HepG2 (cell line): ENCODE measurements around the gene CDH1. TPM values are rescaled to one million over a fixed set of nuclear protein-coding genes. Genes with fewer than 3 reads are reported as not detected.
A peak's percentile ranks its signal among the peaks of the same experiment; 100 is the strongest.

Experiments used
- ATF7-NPFF ChIP-seq: sonication (generic); formaldehyde crosslinking; IDR thresholded peaks from 2 replicates; pipeline ENCODE4 v1.8.1; 2023; ENCODE audit warnings: mild to moderate bottlenecking, low read depth, missing genetic modification reagents, moderate library complexity
- FOXA1 ChIP-seq, 2 experiments: fragments of 450-650 bp in 1 of 2; sonication (generic) in 1 of 2; formaldehyde crosslinking in 1 of 2; IDR thresholded peaks; 2 replicates each; pipeline versions ENCODE4 v1.4.0 to v1.6.1; 2016 to 2020; ENCODE audit warnings: missing genetic modification reagents in 1 of 2
- HDAC6 ChIP-seq: fragments of 200-600 bp; sonication (generic); IDR thresholded peaks from 2 replicates; pipeline ENCODE4 v1.7.0; 2017; ENCODE audit warnings: mild to moderate bottlenecking, antibody characterized with exemption, low read length, low read depth
- HMGXB3 ChIP-seq: sonication (generic); formaldehyde crosslinking; IDR thresholded peaks from 2 replicates; pipeline ENCODE4 v1.4.0; 2020; ENCODE audit warnings: missing genetic modification reagents, borderline replicate concordance
- HNF4A ChIP-seq: sonication (generic); formaldehyde crosslinking; IDR thresholded peaks from 2 replicates; pipeline ENCODE4 v1.4.0; 2020; ENCODE audit warnings: missing genetic modification reagents
- HNRNPLL ChIP-seq: fragments of 200-400 bp; formaldehyde crosslinking; IDR thresholded peaks from 2 replicates; pipeline ENCODE4 v1.6.1; 2017; ENCODE audit warnings: mild to moderate bottlenecking, low read depth, low read length; ENCODE audit not compliant: poor library complexity, severe bottlenecking
- KDM6A ChIP-seq: IDR thresholded peaks from 2 replicates; pipeline ENCODE4 v1.6.1; 2016; ENCODE audit warnings: low read depth
- LBX2 ChIP-seq: sonication (generic); formaldehyde crosslinking; IDR thresholded peaks from 2 replicates; pipeline ENCODE4 v1.5.0; 2020; ENCODE audit warnings: missing genetic modification reagents, mild to moderate bottlenecking, borderline replicate concordance
- REL ChIP-seq: sonication (generic); formaldehyde crosslinking; conservative IDR thresholded peaks from 2 replicates; pipeline ENCODE4 v1.8.0; 2022; ENCODE audit warnings: mild to moderate bottlenecking, missing genetic modification reagents, moderate library complexity
- SNRNP70 ChIP-seq: fragments of 200-400 bp; formaldehyde crosslinking; IDR thresholded peaks from 2 replicates; pipeline ENCODE4 v1.6.1; 2017; ENCODE audit warnings: mild to moderate bottlenecking, low read depth, low read length, moderate library complexity
- SP5 ChIP-seq: IDR thresholded peaks from 2 replicates; pipeline ENCODE4 v1.6.1; 2016; ENCODE audit warnings: low read depth, borderline replicate concordance
- ZBTB49 ChIP-seq: sonication (generic); formaldehyde crosslinking; IDR thresholded peaks from 2 replicates; pipeline ENCODE4 v1.4.0; 2020; ENCODE audit warnings: missing genetic modification reagents, borderline replicate concordance
- ZHX1 ChIP-seq: sonication (generic); formaldehyde crosslinking; IDR thresholded peaks from 2 replicates; pipeline ENCODE4 v1.8.1; 2022; ENCODE audit warnings: low read depth, mild to moderate bottlenecking, missing genetic modification reagents
- ZNF501 ChIP-seq: sonication (generic); formaldehyde crosslinking; IDR thresholded peaks from 2 replicates; pipeline ENCODE4 v1.5.1; 2020; ENCODE audit warnings: mild to moderate bottlenecking, moderate library complexity, missing genetic modification reagents
- ZNF598 ChIP-seq: sonication (generic); formaldehyde crosslinking; IDR thresholded peaks from 2 replicates; pipeline ENCODE4 v1.5.1; 2020; ENCODE audit warnings: mild to moderate bottlenecking, missing genetic modification reagents, borderline replicate concordance
- ZNF660 ChIP-seq: sonication (generic); formaldehyde crosslinking; IDR thresholded peaks from 2 replicates; pipeline ENCODE4 v1.5.1; 2020; ENCODE audit warnings: mild to moderate bottlenecking, low read depth, missing genetic modification reagents, borderline replicate concordance
- ZNF800 ChIP-seq: sonication (generic); formaldehyde crosslinking; IDR thresholded peaks from 2 replicates; pipeline ENCODE4 v1.4.0; 2020; ENCODE audit warnings: missing genetic modification reagents
- polyA plus RNA-seq, 8 experiments: library from polyadenylated mRNA; depleted of rRNA in 3 of 8; stranded (reverse) in 7 of 8; unstranded in 1 of 8; fragments of >200 nt; fragmentation: Illumina TruSeq in 4 of 8; extraction: Trizol in 4 of 8; gene quantifications; 2 replicates each; pipeline versions ENCODE4 v1.2.1 to v1.2.3, GENCODE V29; 2011 to 2016; ENCODE audit warnings: low read depth in 4 of 8, missing spikeins in 1 of 8, mixed read lengths in 1 of 8; ENCODE audit not compliant: insufficient read depth in 1 of 8
- total RNA-seq, 5 experiments: library from RNA; depleted of rRNA; stranded (reverse); fragments of >200 nt; fragmentation: Illumina TruSeq; extraction: Trizol; gene quantifications; 2 replicates each; pipeline ENCODE4 v1.2.3, GENCODE V29; 2016; ENCODE audit warnings: low read depth in 1 of 5

The CDH1 gene
- total and polyA plus RNA-seq, 2 of the 13 experiments (the other 11 are each of a cell fraction or from before 2014, with no cell fraction given) = 0.95 to 9.8 TPM

- TF ChIP-seq ZNF800 (CRISPR knock-in tag) = peak; percentile 92
- no peak for TF ChIP-seq HDAC6
- peak; percentile 96 for TF ChIP-seq KDM6A
- peak; percentile 90 for TF ChIP-seq HMGXB3 (CRISPR knock-in tag)
- TF ChIP-seq ZNF660 = no peak
- peak; percentile 90 for TF ChIP-seq ZNF501 (CRISPR knock-in tag)
- TF ChIP-seq ATF7-NPFF (CRISPR knock-in tag) = peak; percentile 61; the same call in 1 of the 2 replicates
- no peak for TF ChIP-seq ZBTB49 (CRISPR knock-in tag)
- no peak for TF ChIP-seq SNRNP70
- peak; percentile 30 for TF ChIP-seq HNRNPLL
- peak; percentile 78 for TF ChIP-seq FOXA1 (IDR thresholded peaks at IDR 0.05)
- peak; percentile 98 for TF ChIP-seq FOXA1 (CRISPR knock-in tag; IDR thresholded peaks at IDR 0.05)
- TF ChIP-seq ZHX1 = peak; percentile 83; the same call in 1 of the 2 replicates
- TF ChIP-seq SP5 (CRISPR knock-in tag) = peak; percentile 80
- TF ChIP-seq ZNF598 (CRISPR knock-in tag) = peak; percentile 80; the same call in 1 of the 2 replicates
- TF ChIP-seq REL (CRISPR knock-in tag) = no peak
- peak; percentile 92 for TF ChIP-seq HNF4A
- TF ChIP-seq LBX2 (CRISPR knock-in tag) = no peak
Observed at GRCh38 chr16:68744744-68745280, 7.7 kb downstream of the CDH1 start (continued).
